ENCODE data around the gene MPP3. TPM values are rescaled to one million over a fixed set of nuclear protein-coding genes. Genes with fewer than 3 reads are reported as not detected.

Gene MPP3
- total RNA-seq, 3 donors from 2014 or later (not counting 1 experiment from before 2014, with no cell fraction given): not detected

DNA sequence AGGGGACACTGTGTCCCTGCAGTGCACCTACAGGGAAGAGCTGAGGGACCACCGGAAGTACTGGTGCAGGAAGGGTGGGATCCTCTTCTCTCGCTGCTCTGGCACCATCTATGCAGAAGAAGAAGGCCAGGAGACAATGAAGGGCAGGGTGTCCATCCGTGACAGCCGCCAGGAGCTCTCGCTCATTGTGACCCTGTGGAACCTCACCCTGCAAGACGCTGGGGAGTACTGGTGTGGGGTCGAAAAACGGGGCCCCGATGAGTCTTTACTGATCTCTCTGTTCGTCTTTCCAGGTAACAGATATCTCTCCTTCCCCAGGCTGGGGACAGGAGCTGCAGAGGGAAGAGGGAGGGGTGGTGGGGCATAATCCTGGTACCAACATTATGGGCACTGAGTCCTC is 15.7 kb upstream of the MPP3 start:
- Histone ChIP-seq H3K27me3 (ENCODE audit: control insufficient read depth, insufficient read depth, low read length) (no peaks in the 10 kb centered on the region), H3K27ac (ENCODE audit: low read length) (no peak overlapping the region), H3K4me3 (ENCODE audit: low read length) (no peak overlapping the region), H3K9me3 (ENCODE audit: control insufficient read depth, insufficient read depth, low read length) (no peaks in the 10 kb centered on the region), H3K4me1 (ENCODE audit: control insufficient read depth, insufficient read depth, low read length) (no peaks in the 10 kb centered on the region), H3K36me3 (ENCODE audit: control insufficient read depth, insufficient read depth, low read length) (no peaks in the 10 kb centered on the region)
- no peak for DNase-seq
- no peaks in the 10 kb centered on the region for H3K9me3 Mint-ChIP-seq
- peaks cover 6 to 16% of the 10 kb centered on the region in 2 donors for H3K27me3 Mint-ChIP-seq (ENCODE audit: low read depth in 2 of 2)
- no peak overlapping the region for H3K4me3 Mint-ChIP-seq
- intact Hi-C loops (cut with micrococcal nuclease): no loop called here
- WGBS (ENCODE audit: insufficient coverage): 91% methylated on average over 10 of the region's 10 CpGs
- H3K27ac Mint-ChIP-seq: no peak overlapping the region
- no peaks in the 10 kb centered on the region for H3K36me3 Mint-ChIP-seq
- ATAC-seq: no peak
- H3K4me1 Mint-ChIP-seq: peaks cover 0 to 7% of the 10 kb centered on the region in 2 donors
- TF ChIP-seq CTCF (IDR thresholded peaks at IDR 0.05): no peak

- DNase-seq (no peak), ATAC-seq (no peak)
- H3K27ac ChIP-seq (ENCODE audit: low read length): no peak within 1 kb of the TSS
- Mint-ChIP-seq H3K4me1 (peaks cover 0 to 7% of the 10 kb centered on the region in 2 donors), H3K27me3 (ENCODE audit: low read depth in 2 of 2) (peaks cover 6 to 16% of the 10 kb centered on the region in 2 donors), H3K4me3 (no peak within 1 kb of the TSS), H3K9me3 (peaks cover 0 to 2% of the 10 kb centered on the region in 2 donors), H3K27ac (no peak within 1 kb of the TSS), H3K36me3 (no peaks in the 10 kb centered on the region)
- no peak for TF ChIP-seq CTCF (IDR thresholded peaks at IDR 0.05)
- H3K4me3 ChIP-seq (ENCODE audit: low read length): no peak within 1 kb of the TSS
- WGBS (ENCODE audit: insufficient coverage): 28% methylated on average over 17 of the region's 17 CpGs
- no peaks in the 10 kb centered on the region for H3K9me3 ChIP-seq (ENCODE audit: control insufficient read depth, insufficient read depth, low read length)
- H3K27me3 ChIP-seq (ENCODE audit: control insufficient read depth, insufficient read depth, low read length): no peaks in the 10 kb centered on the region
- intact Hi-C loops (cut with micrococcal nuclease): loop anchor here (1.0 kb wide), 1 partner anchor 153 kb away; no protein-coding TSS in a partner anchor
- H3K4me1 ChIP-seq (ENCODE audit: control insufficient read depth, insufficient read depth, low read length): no peaks in the 10 kb centered on the region
- no peaks in the 10 kb centered on the region for H3K36me3 ChIP-seq (ENCODE audit: control insufficient read depth, insufficient read depth, low read length)
Observed at GRCh38 chr17:43846963-43847371, 14.0 kb upstream of the MPP3 start, which contains the start of gene CD300LG. CD300LG (plus strand) TSS chr17:43847176; CDS start chr17:43847217, 41 bp downstream.

DNA sequence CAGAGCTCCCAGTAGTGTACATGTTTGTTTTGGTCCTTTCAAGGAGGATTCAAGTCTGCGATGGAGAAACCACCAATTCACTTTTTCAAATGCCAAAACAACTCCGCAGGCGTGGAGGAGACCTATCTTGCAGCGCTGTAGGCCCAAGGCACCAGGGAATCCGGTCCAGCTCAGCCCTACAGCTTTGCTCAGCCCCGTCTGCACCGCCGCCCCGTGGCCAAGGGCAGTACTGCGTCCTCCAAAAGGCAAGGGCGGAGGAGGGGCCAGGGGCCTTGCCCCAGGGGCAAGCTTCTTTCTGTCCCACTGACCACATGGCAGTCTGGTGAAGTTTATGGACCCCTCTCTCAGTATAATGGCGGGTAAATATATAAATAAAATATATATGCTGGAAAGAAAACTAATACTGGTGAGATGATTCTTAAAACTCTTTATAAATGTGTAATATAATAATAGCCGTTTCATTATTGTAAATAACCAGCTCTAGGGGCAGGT is 13.3 kb upstream of the MPP3 start:
- 16% methylated on average over 12 of the region's 13 CpGs for WGBS (ENCODE audit: insufficient coverage)
- Histone ChIP-seq H3K4me1 (ENCODE audit: control insufficient read depth, insufficient read depth, low read length) (no peaks in the 10 kb centered on the region), H3K27ac (ENCODE audit: low read length) (no peak overlapping the region), H3K4me3 (ENCODE audit: low read length) (no peak overlapping the region), H3K36me3 (ENCODE audit: control insufficient read depth, insufficient read depth, low read length) (no peaks in the 10 kb centered on the region), H3K9me3 (ENCODE audit: control insufficient read depth, insufficient read depth, low read length) (no peaks in the 10 kb centered on the region), H3K27me3 (ENCODE audit: control insufficient read depth, insufficient read depth, low read length) (no peaks in the 10 kb centered on the region)
- Mint-ChIP-seq H3K4me1 (peaks cover 0 to 7% of the 10 kb centered on the region in 2 donors), H3K27ac (no peak overlapping the region), H3K4me3 (no peak overlapping the region), H3K27me3 (ENCODE audit: low read depth in 2 of 2) (peaks cover 6 to 12% of the 10 kb centered on the region in 2 donors), H3K36me3 (no peaks in the 10 kb centered on the region), H3K9me3 (peaks cover 0 to 2% of the 10 kb centered on the region in 2 donors)
- intact Hi-C loops (cut with micrococcal nuclease): loop anchor here (1.0 kb wide), 1 partner anchor 152 kb away; no protein-coding TSS in a partner anchor
- DNase-seq: peak; percentile 68 to 79
- peak; percentile 94 to 100 (median 100) for ATAC-seq
- peak; percentile 95 for TF ChIP-seq CTCF (IDR thresholded peaks at IDR 0.05)

GRCh38 chr17:43845766-43846165 is 12.8 kb upstream of the MPP3 start:
- Histone ChIP-seq H3K36me3 (ENCODE audit: control insufficient read depth, insufficient read depth, low read length) (no peaks in the 10 kb centered on the region), H3K4me1 (ENCODE audit: control insufficient read depth, insufficient read depth, low read length) (no peaks in the 10 kb centered on the region), H3K27me3 (ENCODE audit: control insufficient read depth, insufficient read depth, low read length) (no peaks in the 10 kb centered on the region), H3K4me3 (ENCODE audit: low read length) (no peak overlapping the region), H3K9me3 (ENCODE audit: control insufficient read depth, insufficient read depth, low read length) (no peaks in the 10 kb centered on the region), H3K27ac (ENCODE audit: low read length) (no peak overlapping the region)
- H3K27me3 Mint-ChIP-seq (ENCODE audit: low read depth in 2 of 2): peaks cover 6 to 10% of the 10 kb centered on the region in 2 donors
- no peak overlapping the region for H3K4me3 Mint-ChIP-seq
- ATAC-seq: no peak
- H3K36me3 Mint-ChIP-seq: no peaks in the 10 kb centered on the region
- 70% methylated on average over 3 of the region's 4 CpGs for WGBS (ENCODE audit: insufficient coverage)
- H3K9me3 Mint-ChIP-seq: peaks cover 0 to 2% of the 10 kb centered on the region in 2 donors
- peaks cover 0 to 7% of the 10 kb centered on the region in 2 donors for H3K4me1 Mint-ChIP-seq
- no peak for TF ChIP-seq CTCF (IDR thresholded peaks at IDR 0.05)
- no peak for DNase-seq
- H3K27ac Mint-ChIP-seq: no peak overlapping the region
- intact Hi-C loops (cut with micrococcal nuclease): loop anchor here (1.0 kb wide), 1 partner anchor 151 kb away; no protein-coding TSS in a partner anchor
